Measurements from ENCODE around the gene EVX2.

The EVX2 gene

DNA sequence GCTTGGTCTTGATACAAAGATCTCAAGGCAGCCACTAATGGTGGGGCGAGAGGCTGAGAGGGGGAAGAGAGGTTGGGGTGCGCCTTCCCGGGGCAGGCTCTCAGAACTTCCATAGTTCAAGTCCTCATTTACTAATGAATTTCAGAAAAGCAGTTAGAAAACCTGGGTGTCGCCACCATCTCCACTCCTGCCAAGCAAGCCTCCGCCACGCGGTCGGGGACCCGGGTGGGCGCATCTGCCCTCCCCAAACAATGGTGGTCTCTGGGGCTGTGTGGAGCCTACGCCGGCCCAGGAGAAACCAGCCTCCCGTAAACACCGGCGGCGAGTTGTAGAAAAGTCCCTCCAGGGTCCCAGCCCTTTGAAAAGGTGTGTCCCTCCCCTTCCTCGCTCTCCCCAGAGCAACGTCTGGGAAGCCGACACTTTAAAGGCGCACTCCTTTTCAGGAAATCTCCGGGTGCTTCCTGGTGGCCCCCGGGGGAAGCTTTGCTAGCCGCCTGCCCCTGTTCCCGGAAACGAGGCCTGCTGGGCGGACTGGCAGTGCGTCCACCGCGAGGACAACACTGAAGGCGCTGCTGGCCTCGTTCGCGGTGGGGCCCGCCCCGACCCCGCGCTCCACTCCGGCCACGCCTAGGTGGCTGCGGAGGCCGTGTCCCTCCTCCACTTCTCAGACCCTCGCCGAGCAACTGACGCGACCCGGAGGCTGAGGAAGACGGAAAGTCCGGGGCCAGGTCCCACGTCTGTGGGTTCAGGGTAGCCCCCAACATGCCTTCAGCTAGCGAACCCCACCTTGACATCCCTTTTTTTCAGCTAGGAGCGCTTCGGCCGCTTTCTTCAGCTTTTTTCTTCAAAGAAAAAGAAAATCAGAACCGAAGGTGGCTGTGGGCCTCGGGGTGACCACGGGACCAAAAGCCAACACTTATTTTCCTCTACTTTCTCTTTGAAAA is 16.8 kb downstream of the EVX2 start:
- DNase-seq (ENCODE audit: low read depth in 3 of 3), result no peak

- no peak for DNase-seq (ENCODE audit: low read depth in 3 of 3)
Measured at GRCh38 chr2:176063958-176064357, 19.8 kb downstream of the EVX2 start.

- no peak for DNase-seq (ENCODE audit: low read depth in 3 of 3)
Measured at GRCh38 chr2:176056406-176056805, 27.4 kb downstream of the EVX2 start.

- no peak for DNase-seq (ENCODE audit: low read depth in 3 of 3)
Measured at GRCh38 chr2:176039375-176039774, 44.4 kb downstream of the EVX2 start.

GRCh38 chr2:176038694-176039093 is 45.1 kb downstream of the EVX2 start:
- DNase-seq (ENCODE audit: low read depth in 3 of 3), result no peak

DNA sequence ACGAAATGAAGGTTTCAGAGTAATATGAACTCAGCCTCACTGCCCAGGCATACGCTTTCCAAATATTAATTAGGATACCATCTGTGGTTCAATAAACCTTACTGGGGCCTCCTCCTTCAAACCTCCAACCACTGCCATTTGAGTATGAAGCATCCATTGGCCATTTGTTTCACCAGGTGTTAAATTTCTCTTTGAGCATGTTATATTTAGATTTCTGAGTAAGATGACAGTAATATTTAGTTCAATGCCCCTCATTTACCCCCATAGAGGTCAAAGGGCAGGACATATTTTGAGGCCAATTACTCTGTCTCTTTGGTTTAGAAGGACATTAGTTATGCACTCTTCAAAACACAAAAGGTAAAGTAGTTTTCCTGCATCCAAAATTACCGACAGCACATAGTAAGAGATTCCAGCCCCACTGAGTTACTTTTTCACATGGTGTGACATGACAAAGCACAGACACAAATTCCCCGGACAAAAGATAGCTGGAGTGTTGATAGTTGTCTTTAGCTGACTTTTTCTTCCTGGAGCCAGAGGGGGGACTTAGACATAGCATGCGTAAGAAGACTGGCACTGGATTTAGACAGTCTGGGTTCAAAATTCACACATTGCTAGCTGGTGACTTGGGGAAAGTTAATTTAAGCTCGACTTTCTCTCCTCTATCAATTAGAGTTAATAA is 48.6 kb downstream of the EVX2 start:
- no peak for DNase-seq (ENCODE audit: low read depth in 3 of 3)

- DNase-seq (ENCODE audit: low read depth in 3 of 3), result no peak
Measured at GRCh38 chr2:176027806-176028205, 56.0 kb downstream of the EVX2 start.

Measured in stimulated activated CD4-positive, alpha-beta T cell treated with anti-CD3 and anti-CD28 coated beads, TNF-alpha, amount 100 ng/mL, for 4 hours (primary cell).